Mesendoderm (in vitro differentiated cells): ENCODE measurements around the gene BORCS6.
A peak's percentile ranks its signal among the peaks of the same experiment; 100 is the strongest.

ENCODE experiments used
- DNase-seq: peaks from one replicate; pipeline ENCODE4 v3.0.0; 2013
- H2AK5ac ChIP-seq: 2 replicates; pipeline ENCODE4 v1.6.1; 2013; ENCODE audit warnings: low read length, inconsistent platforms
- H2BK120ac ChIP-seq: 2 replicates; pipeline ENCODE4 v1.6.1; 2013; ENCODE audit warnings: low read depth, mild to moderate bottlenecking, low read length, moderate library complexity, mixed read lengths
- H2BK15ac ChIP-seq: replicated peaks from 2 replicates; pipeline ENCODE4 v1.6.1; 2013; ENCODE audit warnings: low read depth, mild to moderate bottlenecking, moderate library complexity
- H2BK5ac ChIP-seq: 2 replicates; pipeline ENCODE4 v1.6.1; 2013; ENCODE audit warnings: low read length, inconsistent platforms
- H3K18ac ChIP-seq: 2 replicates; pipeline ENCODE4 v1.6.1; 2013; ENCODE audit warnings: mild to moderate bottlenecking, low read length, mixed read lengths
- H3K23ac ChIP-seq: one replicate; pipeline ENCODE4 v1.6.1; 2013; ENCODE audit warnings: low read length
- H3K27ac ChIP-seq: 2 replicates; pipeline ENCODE4 v1.5.1; 2013; ENCODE audit warnings: low read depth, mild to moderate bottlenecking, inconsistent platforms, low read length, moderate library complexity
- H3K27me3 ChIP-seq: 2 replicates; pipeline ENCODE4 v1.6.1; 2013; ENCODE audit warnings: low read length, control low read depth, mild to moderate bottlenecking, inconsistent platforms; ENCODE audit not compliant: insufficient read depth, poor library complexity
- H3K36me3 ChIP-seq: 2 replicates; pipeline ENCODE4 v1.6.1; 2013; ENCODE audit warnings: low read length, inconsistent platforms; ENCODE audit not compliant: control insufficient read depth, insufficient read depth
- H3K4ac ChIP-seq: one replicate; pipeline ENCODE4 v1.6.1; 2013; ENCODE audit warnings: low read depth, mild to moderate bottlenecking, low read length, moderate library complexity
- H3K4me1 ChIP-seq: 2 replicates; pipeline ENCODE4 v1.6.1; 2013; ENCODE audit warnings: low read depth, low read length, inconsistent platforms; ENCODE audit not compliant: control insufficient read depth
- H3K4me2 ChIP-seq: 2 replicates; pipeline ENCODE4 v1.6.1; 2013; ENCODE audit warnings: low read length
- H3K4me3 ChIP-seq: 2 replicates; pipeline ENCODE4 v1.5.1; 2013; ENCODE audit warnings: mild to moderate bottlenecking, low read length
- H3K56ac ChIP-seq: one replicate; pipeline ENCODE4 v1.6.1; 2013; ENCODE audit warnings: low read length
- H3K79me1 ChIP-seq: 2 replicates; pipeline ENCODE4 v1.6.1; 2013; ENCODE audit warnings: low read length, inconsistent platforms
- H3K79me2 ChIP-seq: 2 replicates; pipeline ENCODE4 v1.6.1; 2013; ENCODE audit warnings: mild to moderate bottlenecking, low read length; ENCODE audit not compliant: control insufficient read depth, insufficient read depth
- H3K9ac ChIP-seq: 2 replicates; pipeline ENCODE4 v1.6.1; 2013; ENCODE audit warnings: low read length, inconsistent platforms
- H4K5ac ChIP-seq: one replicate; pipeline ENCODE4 v1.6.1; 2013; ENCODE audit warnings: low read length
- H4K8ac ChIP-seq: one replicate; pipeline ENCODE4 v1.6.1; 2013; ENCODE audit warnings: low read depth, mild to moderate bottlenecking, control low read depth, low read length, moderate library complexity
- WGBS: extraction: QIAGEN DNeasy Blood & Tissue Kit; methylation state at CpG from one replicate; pipeline ENCODE4 v1.1.7; 2013; ENCODE audit warnings: low lambda C conversion rate, missing lambda C conversion rate; ENCODE audit not compliant: insufficient coverage; ENCODE audit errors: extremely low coverage; 5-methylcytosine and 5-hydroxymethylcytosine counted together

BORCS6 gene

DNA sequence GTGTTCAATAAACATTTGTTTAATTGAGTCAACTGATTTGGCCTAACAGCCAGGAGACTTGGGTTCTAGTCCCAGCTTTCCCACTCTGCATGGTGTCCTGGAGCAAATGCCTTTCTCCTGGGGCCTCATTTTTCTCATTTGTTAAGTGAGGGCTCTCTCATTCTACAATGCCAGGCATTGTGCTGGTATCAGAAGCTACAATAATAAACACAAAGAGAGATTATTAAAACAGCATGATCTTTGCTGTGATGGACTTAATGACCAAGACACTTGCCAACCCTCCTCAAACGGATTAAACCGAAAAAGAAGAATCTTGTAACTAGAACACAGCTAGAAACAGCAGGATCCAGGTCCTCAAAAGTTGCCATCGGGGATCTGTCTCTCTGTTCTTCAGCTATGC is 22.5 kb downstream of the BORCS6 start:
- H3K9ac ChIP-seq, result no peak overlapping the region
- H3K36me3 ChIP-seq, result no peaks in the 10 kb centered on the region
- no peak overlapping the region for H2BK15ac ChIP-seq
- no peak overlapping the region for H3K4ac ChIP-seq
- no peak overlapping the region for H3K4me3 ChIP-seq
- no peak overlapping the region for H3K4me2 ChIP-seq
- H2AK5ac ChIP-seq, result no peak overlapping the region
- no peak overlapping the region for H3K27ac ChIP-seq
- no peak overlapping the region for H2BK120ac ChIP-seq
- H2BK5ac ChIP-seq, result no peak overlapping the region
- H3K79me1 ChIP-seq, result no peaks in the 10 kb centered on the region
- H3K79me2 ChIP-seq, result no peaks in the 10 kb centered on the region
- H3K27me3 ChIP-seq, result no peaks in the 10 kb centered on the region
- no peak overlapping the region for H3K23ac ChIP-seq
- no peak overlapping the region for H4K8ac ChIP-seq
- H3K4me1 ChIP-seq, result peaks cover 10% of the 10 kb centered on the region
- no peak for DNase-seq
- no peak overlapping the region for H4K5ac ChIP-seq
- no peak overlapping the region for H3K56ac ChIP-seq
- H3K18ac ChIP-seq, result no peak overlapping the region
- no CpG with 5 or more reads among the region's 3 CpGs for WGBS

DNA sequence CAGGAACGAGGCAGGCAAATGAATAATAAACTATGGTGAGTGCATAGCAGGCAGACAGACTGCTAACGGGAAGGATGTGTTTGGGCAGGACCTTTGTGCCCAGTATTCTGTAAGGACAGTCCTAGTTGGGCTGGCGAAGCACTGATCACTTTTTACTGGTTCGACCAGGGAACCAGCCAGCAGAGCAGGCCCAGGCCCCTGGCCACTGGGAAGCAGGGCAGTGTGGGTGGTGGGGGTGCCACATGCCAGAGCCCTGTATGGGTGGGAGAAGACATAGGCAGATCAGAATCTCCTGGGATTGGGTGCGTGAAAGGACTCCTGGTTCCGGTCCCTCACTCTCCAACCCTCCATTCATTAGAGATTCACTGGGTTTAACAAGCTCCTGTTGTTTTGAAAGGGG is 23.2 kb downstream of the BORCS6 start:
- Histone ChIP-seq H3K36me3 (no peaks in the 10 kb centered on the region), H3K4me3 (no peak overlapping the region), H3K4ac (no peak overlapping the region), H4K8ac (no peak overlapping the region), H3K23ac (no peak overlapping the region), H2AK5ac (no peak overlapping the region), H3K18ac (no peak overlapping the region), H3K9ac (no peak overlapping the region), H3K56ac (no peak overlapping the region), H3K79me1 (peaks cover 5% of the 10 kb centered on the region), H3K79me2 (peaks cover 7% of the 10 kb centered on the region), H2BK15ac (no peak overlapping the region), H3K4me1 (peaks cover 12% of the 10 kb centered on the region), H3K4me2 (no peak overlapping the region), H2BK120ac (no peak overlapping the region), H2BK5ac (no peak overlapping the region), H3K27me3 (no peaks in the 10 kb centered on the region), H3K27ac (no peak overlapping the region), H4K5ac (no peak overlapping the region)
- no CpG with 5 or more reads among the region's 6 CpGs for WGBS
- DNase-seq, result no peak

DNA sequence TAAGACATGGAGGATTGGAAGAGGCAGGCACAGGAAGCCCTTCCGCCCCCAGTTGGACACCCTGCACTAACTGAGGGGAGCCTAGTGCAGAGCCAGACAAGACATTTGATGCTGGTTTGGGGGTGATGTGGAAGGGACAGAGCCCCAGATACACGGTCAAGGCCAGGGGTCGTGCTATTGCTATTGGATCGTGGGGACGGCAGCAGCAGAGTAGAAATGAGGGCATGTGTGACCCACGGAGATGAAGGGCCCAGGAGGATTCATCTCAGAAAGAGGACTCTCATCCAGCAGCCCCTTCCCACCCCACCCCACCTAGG is 25.2 kb downstream of the BORCS6 start:
- Histone ChIP-seq H3K36me3 (peaks cover 3% of the 10 kb centered on the region), H4K5ac (no peak overlapping the region), H3K79me1 (peaks cover 13% of the 10 kb centered on the region), H3K18ac (peak overlapping the region; percentile 1), H2BK5ac (no peak overlapping the region), H3K9ac (peak overlapping the region; percentile 55), H2BK120ac (no peak overlapping the region), H2BK15ac (no peak overlapping the region), H3K4me3 (no peak overlapping the region), H2AK5ac (no peak overlapping the region), H4K8ac (no peak overlapping the region), H3K27me3 (no peaks in the 10 kb centered on the region), H3K23ac (no peak overlapping the region), H3K79me2 (peaks cover 9% of the 10 kb centered on the region), H3K4me1 (peaks cover 14% of the 10 kb centered on the region), H3K27ac (no peak overlapping the region), H3K4me2 (no peak overlapping the region), H3K4ac (no peak overlapping the region), H3K56ac (peak overlapping the region; percentile 82)
- DNase-seq, result no peak
- WGBS, result no CpG with 5 or more reads among the region's 6 CpGs

DNA sequence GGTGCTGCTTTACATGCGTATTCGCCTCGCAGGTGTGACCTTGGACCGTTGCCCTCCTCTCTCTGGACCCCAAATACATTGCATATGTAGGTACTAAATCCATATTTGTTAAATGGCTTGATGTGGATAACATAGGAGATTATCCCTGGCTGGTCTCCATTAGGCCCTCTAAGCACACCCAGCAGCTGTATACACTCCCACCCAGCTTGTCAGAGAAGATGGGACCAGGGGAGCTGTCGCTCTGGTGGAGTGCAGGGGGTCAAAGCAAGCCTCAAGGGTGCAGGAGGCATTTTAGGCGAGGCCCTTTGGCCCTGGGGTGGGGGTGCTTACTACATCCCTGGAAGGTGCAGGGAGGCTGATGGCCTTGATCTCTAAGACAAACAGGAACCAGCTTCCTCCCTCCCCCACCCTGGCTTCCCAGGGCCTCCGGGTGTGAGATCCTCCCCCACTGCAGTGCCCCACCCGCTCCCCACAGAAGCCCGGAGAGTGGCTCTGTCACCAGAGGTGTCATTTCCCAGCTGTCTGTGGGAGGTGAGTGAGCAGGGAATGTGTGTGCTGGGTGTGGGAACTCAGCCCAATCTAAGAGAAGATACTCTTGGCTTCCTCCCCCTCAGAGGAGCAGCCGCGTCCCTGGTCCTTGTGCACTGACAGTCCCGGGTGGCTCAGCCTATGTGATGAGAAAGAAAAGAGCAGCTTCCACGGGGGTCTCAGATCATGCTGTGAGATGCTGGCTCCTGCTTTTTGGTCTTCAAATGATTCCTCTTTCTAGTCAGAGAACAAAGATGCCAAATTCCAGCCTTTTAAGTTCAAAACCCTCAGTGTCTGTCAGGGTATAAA is 25.8 kb downstream of the BORCS6 start:
- H3K23ac ChIP-seq, result no peak overlapping the region
- no peak overlapping the region for H3K4me3 ChIP-seq
- peaks cover 3% of the 10 kb centered on the region for H3K36me3 ChIP-seq
- WGBS, result no CpG with 5 or more reads among the region's 13 CpGs
- H3K4me1 ChIP-seq, result peaks cover 14% of the 10 kb centered on the region
- H2BK15ac ChIP-seq, result no peak overlapping the region
- H3K4ac ChIP-seq, result no peak overlapping the region
- H3K18ac ChIP-seq, result peak overlapping the region; percentile 89
- peak overlapping the region; percentile 80 for H3K27ac ChIP-seq
- no peak overlapping the region for H2BK120ac ChIP-seq
- no peaks in the 10 kb centered on the region for H3K27me3 ChIP-seq
- peak overlapping the region; percentile 77 for H2BK5ac ChIP-seq
- H2AK5ac ChIP-seq, result peak overlapping the region; percentile 89
- H3K9ac ChIP-seq, result peak overlapping the region; percentile 87
- no peak overlapping the region for H4K8ac ChIP-seq
- H3K56ac ChIP-seq, result peak overlapping the region; percentile 100
- H3K79me1 ChIP-seq, result peaks cover 13% of the 10 kb centered on the region
- peak overlapping the region; percentile 47 for H3K4me2 ChIP-seq
- DNase-seq, result peak; percentile 73
- H4K5ac ChIP-seq, result peak overlapping the region; percentile 30
- peaks cover 9% of the 10 kb centered on the region for H3K79me2 ChIP-seq

DNA sequence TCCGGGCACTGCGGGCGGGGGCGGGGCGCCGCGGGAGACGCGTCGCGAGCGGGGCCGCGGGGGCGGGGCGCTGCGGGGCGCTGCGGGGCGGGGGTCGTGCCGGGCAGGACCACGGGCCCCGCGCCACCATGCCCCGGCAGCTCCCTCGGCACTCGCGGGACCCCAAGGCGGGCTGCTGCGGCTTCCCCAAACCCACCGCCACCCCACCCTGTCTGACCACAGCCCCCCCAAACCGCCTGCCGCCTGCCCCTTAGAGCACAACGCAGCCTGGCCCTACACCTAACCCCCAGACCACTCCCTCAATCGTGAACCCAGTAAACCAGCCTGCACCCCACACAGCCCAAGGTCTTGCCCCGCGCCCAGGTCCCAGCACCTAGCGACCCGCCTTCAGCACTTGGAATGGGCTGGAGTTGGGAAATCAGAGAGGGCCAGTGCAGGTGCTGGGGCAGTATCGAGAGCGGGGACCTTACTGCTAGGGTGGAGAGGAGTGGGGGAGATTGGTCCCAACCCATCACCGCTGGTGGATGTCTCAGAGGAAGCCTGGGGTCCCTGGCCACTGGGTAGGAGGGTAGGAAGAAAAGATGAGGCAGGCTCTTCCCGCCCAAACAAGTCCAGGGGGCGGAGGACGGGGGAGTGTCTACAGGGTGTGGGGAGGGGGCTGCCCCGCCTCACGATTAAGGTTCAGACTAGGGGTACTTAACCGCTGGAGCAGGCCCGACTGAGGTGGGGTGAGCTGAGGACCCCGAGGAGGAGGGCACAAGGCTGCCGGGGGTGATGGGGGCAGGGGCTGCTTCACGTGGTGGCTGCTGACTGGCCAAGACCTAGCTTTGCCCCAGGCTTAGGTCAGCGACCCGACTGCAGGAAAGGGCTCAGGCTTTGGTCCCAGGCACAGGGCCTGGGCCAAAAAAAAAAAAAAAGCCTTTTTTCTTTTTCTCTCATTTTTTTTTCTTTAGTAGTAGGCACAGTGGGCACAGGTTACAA is 26.7 kb downstream of the BORCS6 start:
- Histone ChIP-seq H3K79me2 (peaks cover 9% of the 10 kb centered on the region), H3K4me2 (peak overlapping the region; percentile 95), H3K4ac (peak overlapping the region; percentile 82), H2AK5ac (no peak overlapping the region), H3K56ac (peak overlapping the region; percentile 100), H3K79me1 (peaks cover 13% of the 10 kb centered on the region), H3K18ac (peak overlapping the region; percentile 89), H3K27me3 (no peaks in the 10 kb centered on the region), H4K5ac (no peak overlapping the region), H3K23ac (peak overlapping the region; percentile 94), H3K4me1 (peaks cover 14% of the 10 kb centered on the region), H3K36me3 (peaks cover 3% of the 10 kb centered on the region), H2BK120ac (peak overlapping the region; percentile 10), H4K8ac (peak overlapping the region; percentile 69), H3K4me3 (peak overlapping the region; percentile 29), H3K27ac (peak overlapping the region; percentile 80), H3K9ac (peak overlapping the region; percentile 87), H2BK15ac (no peak overlapping the region), H2BK5ac (peak overlapping the region; percentile 89)
- peak; percentile 83 for DNase-seq
- WGBS, result no CpG with 5 or more reads among the region's 55 CpGs
